ENCODE results near the gene ATXN10.

Gene ATXN10

GRCh38 chr22:45830531-45831245 is 159.1 kb downstream of the ATXN10 start:
- TF ChIP-seq SIN3A (IDR thresholded peaks at IDR 0.05; ENCODE audit: borderline replicate concordance, insufficient read depth, low read length), result no peak
- TF ChIP-seq TAF1 (IDR thresholded peaks at IDR 0.05; ENCODE audit: borderline replicate concordance, insufficient read depth, low read length), result no peak
- TF ChIP-seq FOXP2 (optimal IDR thresholded peaks at IDR 0.05; ENCODE audit: borderline replicate concordance, extremely low read depth, extremely low read length, insufficient read depth), result no peak
- TF ChIP-seq REST (IDR thresholded peaks at IDR 0.05; ENCODE audit: insufficient read depth in 1 of 2, low read depth in 2 of 2, low read length in 2 of 2), result no peak
- no peak for TF ChIP-seq POLR2AphosphoS5 (IDR thresholded peaks at IDR 0.05; ENCODE audit: low read depth, low read length)

GRCh38 chr22:45831394-45831793 is 159.8 kb downstream of the ATXN10 start:
- no peak for TF ChIP-seq FOXP2 (optimal IDR thresholded peaks at IDR 0.05; ENCODE audit: borderline replicate concordance, extremely low read depth, extremely low read length, insufficient read depth)
- no peak for TF ChIP-seq REST (IDR thresholded peaks at IDR 0.05; ENCODE audit: insufficient read depth in 1 of 2, low read depth in 2 of 2, low read length in 2 of 2)

GRCh38 chr22:45832180-45832579 is 160.5 kb downstream of the ATXN10 start:
- no peak for TF ChIP-seq SIN3A (IDR thresholded peaks at IDR 0.05; ENCODE audit: borderline replicate concordance, insufficient read depth, low read length)
- no peak for TF ChIP-seq POLR2AphosphoS5 (IDR thresholded peaks at IDR 0.05; ENCODE audit: low read depth, low read length)
- TF ChIP-seq FOXP2 (optimal IDR thresholded peaks at IDR 0.05; ENCODE audit: borderline replicate concordance, extremely low read depth, extremely low read length, insufficient read depth), result no peak
- no peak for TF ChIP-seq REST (IDR thresholded peaks at IDR 0.05; ENCODE audit: insufficient read depth in 1 of 2, low read depth in 2 of 2, low read length in 2 of 2)
- TF ChIP-seq TAF1 (IDR thresholded peaks at IDR 0.05; ENCODE audit: borderline replicate concordance, insufficient read depth, low read length), result no peak

- TF ChIP-seq POLR2AphosphoS5 (IDR thresholded peaks at IDR 0.05; ENCODE audit: low read depth, low read length) (no peak), TAF1 (IDR thresholded peaks at IDR 0.05; ENCODE audit: borderline replicate concordance, insufficient read depth, low read length) (no peak), REST (IDR thresholded peaks at IDR 0.05; ENCODE audit: insufficient read depth in 1 of 2, low read depth in 2 of 2, low read length in 2 of 2) (no peak), FOXP2 (optimal IDR thresholded peaks at IDR 0.05; ENCODE audit: borderline replicate concordance, extremely low read depth, extremely low read length, insufficient read depth) (no peak), SIN3A (IDR thresholded peaks at IDR 0.05; ENCODE audit: borderline replicate concordance, insufficient read depth, low read length) (no peak)
Measured at GRCh38 chr22:45832959-45833580, 161.4 kb downstream of the ATXN10 start.

Measured in PFSK-1 (cell line).